Epithelial cell of esophagus (primary cell): ENCODE results near the gene PIKFYVE.
"Not testable (repeated sequence)": the region's sequence is repeated elsewhere in the genome, so short reads cannot be mapped to it uniquely, and the experiment has no call there.

Experiments used
- DNase-seq: peaks from one replicate; pipeline ENCODE4 v3.0.0; 2010; ENCODE audit warnings: low read depth
- H3K4me3 ChIP-seq: 2 replicates; pipeline ENCODE4 v1.5.1; 2011; ENCODE audit warnings: mild to moderate bottlenecking, low read length, control low read depth
- CTCF ChIP-seq: IDR thresholded peaks from 2 replicates; pipeline ENCODE4 v1.5.1; 2011; ENCODE audit warnings: low read depth, mild to moderate bottlenecking, low read length, control low read depth, inconsistent platforms; ENCODE audit not compliant: insufficient read depth; ENCODE audit errors: missing control alignments

The PIKFYVE gene, protein sequence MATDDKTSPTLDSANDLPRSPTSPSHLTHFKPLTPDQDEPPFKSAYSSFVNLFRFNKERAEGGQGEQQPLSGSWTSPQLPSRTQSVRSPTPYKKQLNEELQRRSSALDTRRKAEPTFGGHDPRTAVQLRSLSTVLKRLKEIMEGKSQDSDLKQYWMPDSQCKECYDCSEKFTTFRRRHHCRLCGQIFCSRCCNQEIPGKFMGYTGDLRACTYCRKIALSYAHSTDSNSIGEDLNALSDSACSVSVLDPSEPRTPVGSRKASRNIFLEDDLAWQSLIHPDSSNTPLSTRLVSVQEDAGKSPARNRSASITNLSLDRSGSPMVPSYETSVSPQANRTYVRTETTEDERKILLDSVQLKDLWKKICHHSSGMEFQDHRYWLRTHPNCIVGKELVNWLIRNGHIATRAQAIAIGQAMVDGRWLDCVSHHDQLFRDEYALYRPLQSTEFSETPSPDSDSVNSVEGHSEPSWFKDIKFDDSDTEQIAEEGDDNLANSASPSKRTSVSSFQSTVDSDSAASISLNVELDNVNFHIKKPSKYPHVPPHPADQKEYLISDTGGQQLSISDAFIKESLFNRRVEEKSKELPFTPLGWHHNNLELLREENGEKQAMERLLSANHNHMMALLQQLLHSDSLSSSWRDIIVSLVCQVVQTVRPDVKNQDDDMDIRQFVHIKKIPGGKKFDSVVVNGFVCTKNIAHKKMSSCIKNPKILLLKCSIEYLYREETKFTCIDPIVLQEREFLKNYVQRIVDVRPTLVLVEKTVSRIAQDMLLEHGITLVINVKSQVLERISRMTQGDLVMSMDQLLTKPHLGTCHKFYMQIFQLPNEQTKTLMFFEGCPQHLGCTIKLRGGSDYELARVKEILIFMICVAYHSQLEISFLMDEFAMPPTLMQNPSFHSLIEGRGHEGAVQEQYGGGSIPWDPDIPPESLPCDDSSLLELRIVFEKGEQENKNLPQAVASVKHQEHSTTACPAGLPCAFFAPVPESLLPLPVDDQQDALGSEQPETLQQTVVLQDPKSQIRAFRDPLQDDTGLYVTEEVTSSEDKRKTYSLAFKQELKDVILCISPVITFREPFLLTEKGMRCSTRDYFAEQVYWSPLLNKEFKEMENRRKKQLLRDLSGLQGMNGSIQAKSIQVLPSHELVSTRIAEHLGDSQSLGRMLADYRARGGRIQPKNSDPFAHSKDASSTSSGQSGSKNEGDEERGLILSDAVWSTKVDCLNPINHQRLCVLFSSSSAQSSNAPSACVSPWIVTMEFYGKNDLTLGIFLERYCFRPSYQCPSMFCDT (N-terminal part only)

DNA sequence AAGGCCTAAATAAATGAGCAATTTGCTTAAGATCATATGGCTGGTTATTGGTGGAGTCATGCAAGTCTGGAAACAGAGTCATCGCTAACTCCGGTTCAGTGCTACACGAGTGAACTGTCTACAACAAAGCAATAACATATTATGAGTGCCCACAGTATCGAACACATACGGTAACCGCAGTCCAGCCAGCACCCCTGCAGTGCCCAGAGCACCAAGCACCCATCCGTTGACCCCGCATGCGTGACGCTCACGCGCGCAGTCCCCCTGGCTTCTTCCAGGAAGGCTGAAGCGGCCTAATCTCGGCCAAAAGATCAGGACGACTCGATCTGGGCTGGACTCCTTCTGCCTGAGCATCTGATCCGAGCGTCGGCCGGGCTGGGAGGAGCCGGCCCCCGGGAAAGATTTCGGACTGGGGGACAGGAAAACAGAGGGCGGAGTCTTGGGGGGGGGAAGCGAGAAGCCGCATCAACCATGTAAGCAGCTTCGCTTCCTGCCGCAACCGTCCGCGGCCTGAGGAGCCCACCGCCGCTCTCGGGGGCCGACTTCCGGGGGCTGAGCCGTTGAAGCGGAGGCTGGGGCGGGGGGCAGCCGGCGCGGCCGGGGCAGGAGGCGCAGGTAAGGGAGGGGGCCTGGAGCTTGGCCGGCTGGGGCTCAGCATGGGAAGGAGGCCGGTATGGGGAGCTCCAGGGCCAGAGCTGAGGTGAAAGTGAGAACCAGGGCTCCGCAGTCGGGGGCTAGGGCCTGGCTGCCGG is at the start of gene PIKFYVE:
Gene PIKFYVE (plus strand): TSS at position 455 of the 752 bp plus-strand sequence. CDS start 5,265 bp downstream, outside the sequence.
- no peak for TF ChIP-seq CTCF
- H3K4me3 ChIP-seq: peak within 1 kb of the TSS; percentile 78
- peak; percentile 98 for DNase-seq

DNA sequence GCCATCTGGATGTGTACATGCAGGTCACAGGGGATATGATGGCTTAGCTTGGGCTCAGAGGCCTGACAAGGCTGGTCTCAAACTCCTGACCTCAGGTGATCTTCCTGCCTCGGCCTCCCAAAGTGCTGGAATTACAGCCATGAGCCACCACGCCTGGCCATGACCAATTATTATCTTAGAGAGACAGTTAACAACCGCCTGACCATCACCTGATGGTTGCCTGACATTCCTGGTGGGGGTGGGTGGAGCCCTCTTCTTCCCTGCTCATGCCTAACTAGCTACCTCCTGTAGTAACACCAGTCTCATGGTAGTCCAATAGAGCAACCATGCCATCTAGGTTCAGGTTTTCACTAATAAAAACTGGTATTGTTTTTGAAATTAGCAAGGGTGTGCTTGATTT is 44.2 kb upstream of the PIKFYVE start:
- not testable (repeated sequence) for H3K4me3 ChIP-seq, DNase-seq

- peak; percentile 59 for DNase-seq
- no peak overlapping the region for H3K4me3 ChIP-seq
- no peak for TF ChIP-seq CTCF
Measured at GRCh38 chr2:208222351-208222750, 43.7 kb upstream of the PIKFYVE start.

- TF ChIP-seq CTCF: no peak
- DNase-seq: peak; percentile 24
- H3K4me3 ChIP-seq: no peak overlapping the region
Measured at GRCh38 chr2:208224802-208225201, 41.3 kb upstream of the PIKFYVE start.

DNA sequence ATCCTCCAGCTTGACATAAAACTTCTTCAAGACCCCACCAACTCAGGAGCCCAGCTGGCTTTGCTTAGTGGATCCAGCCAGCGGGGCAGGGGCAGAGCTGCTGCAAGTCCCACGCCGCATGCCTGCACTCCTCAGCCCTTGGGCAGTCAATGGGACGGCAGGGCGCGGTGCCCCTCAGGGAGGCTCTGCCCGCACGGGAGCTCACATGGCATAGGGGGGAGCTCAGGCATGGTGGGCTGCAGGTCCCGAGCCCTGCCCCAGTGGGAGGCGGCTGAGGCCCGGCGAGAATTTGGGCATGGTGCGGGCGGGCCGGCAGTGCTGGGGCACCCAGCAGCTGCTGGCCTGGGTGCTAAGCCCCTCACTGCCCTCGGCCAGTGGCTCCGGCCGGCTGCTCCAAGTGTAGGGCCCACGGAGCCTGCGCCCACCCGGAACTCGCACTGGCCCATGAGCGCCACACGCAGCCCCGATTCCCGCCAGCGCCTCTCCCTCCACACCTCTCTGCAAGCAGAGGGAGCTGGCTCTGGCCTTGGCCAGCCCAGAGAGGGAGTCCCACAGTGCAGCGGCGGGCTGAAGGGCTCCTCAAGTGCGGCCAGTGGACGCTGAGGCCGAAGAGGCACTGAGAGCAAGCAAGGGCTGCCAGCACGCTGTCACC is 38.3 kb upstream of the PIKFYVE start:
- DNase-seq: no peak
- TF ChIP-seq CTCF: no peak
- H3K4me3 ChIP-seq: no peak overlapping the region

DNA sequence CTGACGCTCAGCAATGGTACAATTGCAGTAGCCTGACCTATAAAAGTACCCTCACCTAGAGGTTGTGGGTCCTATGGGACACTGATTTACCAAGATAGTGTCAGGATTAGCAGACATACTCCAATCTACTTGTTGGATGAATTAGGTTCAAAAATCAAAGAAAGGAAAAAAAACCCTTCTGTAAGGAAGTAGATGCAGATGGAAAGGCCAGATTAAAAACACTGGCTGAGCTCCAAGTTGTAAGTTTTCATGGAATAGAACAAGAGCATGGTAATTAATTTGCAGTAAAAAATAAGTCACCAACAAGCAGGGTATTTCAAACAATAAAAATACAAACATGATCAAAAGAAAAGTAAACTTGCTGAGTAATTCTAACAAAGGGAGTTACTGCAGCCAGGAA is 37.6 kb upstream of the PIKFYVE start:
- DNase-seq: no peak
- no peak overlapping the region for H3K4me3 ChIP-seq
- TF ChIP-seq CTCF: no peak
